ENCODE results near the gene OR5H6.
"Not testable (repeated sequence)": the region's sequence is repeated elsewhere in the genome, so short reads cannot be mapped to it uniquely, and the experiment has no call there.

The OR5H6 gene

DNA sequence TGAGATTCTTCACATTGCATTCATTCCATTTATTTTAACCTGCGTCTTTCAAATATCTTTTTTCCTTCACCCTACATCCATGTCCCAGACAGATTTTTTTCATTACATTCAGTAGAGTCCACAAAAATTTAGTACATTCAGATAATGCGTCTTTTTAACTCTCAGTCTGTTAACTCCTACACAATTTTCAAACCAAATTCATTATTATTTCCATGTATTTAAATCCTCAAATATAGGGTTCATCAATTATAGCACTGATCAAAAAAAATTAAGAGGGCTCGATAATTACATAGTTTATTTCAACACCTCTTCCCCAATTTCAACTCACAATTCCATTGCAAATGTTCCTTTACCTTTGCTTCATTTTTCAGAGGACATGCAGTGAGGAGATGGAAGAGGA lies at the start of gene OR5H6:
OR5H6 (plus strand) TSS at position 301 of the 400 bp plus-strand sequence; CDS start at position 390, 89 bp downstream.
- FAIRE-seq (no peak), DNase-seq (ENCODE audit: insufficient read length, low spot score) (no peak)
- TF ChIP-seq POLR2A (IDR thresholded peaks at IDR 0.05; ENCODE audit: low read depth, low read length) = no peak

DNA sequence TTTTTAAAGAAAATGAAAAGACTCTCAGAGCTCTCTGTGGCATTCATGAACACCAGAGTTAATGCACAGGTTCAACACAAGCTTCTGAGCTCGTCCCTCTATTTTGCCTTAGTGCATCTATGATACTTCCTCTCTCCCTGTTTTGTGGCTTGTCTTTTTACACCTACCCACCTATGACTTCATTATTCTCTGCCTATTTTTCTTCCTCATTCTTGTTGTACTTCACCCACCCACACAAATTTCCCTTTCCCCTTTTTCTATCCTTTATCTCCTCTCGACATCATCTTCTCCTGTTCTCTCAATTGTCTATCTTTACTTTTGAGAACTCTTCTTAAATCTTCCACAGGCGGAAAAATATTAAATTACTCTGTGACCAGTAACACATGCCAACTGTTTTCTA lies 49.0 kb upstream of the OR5H6 start:
- FAIRE-seq (no peak), DNase-seq (ENCODE audit: insufficient read length, low spot score) (no peak)
- no peak for TF ChIP-seq POLR2A (IDR thresholded peaks at IDR 0.05; ENCODE audit: low read depth, low read length)

DNA sequence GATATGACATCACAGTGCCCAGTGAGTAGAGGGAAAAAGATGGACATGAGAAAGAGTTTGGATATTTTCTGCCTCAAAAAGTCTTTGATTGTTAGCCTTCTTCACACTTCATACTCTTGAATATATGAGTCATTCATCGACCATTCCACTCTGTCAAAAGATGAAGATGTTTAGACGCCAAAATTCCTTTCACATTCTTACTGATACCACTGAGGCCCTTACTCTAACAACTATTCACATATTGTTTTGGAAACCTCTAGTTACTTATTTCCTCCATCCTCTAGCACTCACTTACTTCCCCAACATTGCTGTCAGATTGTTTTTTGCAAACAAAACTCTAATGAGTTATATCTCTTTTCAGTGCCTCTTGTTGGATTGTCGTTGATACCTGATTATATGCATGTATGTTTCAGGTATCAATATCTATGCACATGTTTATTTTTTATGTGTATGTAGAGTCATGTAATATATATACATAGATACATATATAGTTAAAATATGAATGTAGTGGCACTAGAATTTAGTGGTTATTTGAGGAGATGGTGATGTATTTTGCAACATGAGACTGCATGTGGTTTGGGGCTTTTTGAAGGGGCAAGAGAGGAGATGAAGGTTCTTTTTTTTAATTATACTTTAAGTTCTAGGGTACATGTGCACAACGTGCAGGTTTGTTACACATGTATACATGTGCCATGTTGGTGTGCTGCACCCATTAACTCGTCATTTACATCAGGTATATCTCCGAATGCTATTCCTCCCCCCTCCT lies 40.0 kb upstream of the OR5H6 start:
- FAIRE-seq (no peak), DNase-seq (ENCODE audit: insufficient read length, low spot score) (no peak)

DNA sequence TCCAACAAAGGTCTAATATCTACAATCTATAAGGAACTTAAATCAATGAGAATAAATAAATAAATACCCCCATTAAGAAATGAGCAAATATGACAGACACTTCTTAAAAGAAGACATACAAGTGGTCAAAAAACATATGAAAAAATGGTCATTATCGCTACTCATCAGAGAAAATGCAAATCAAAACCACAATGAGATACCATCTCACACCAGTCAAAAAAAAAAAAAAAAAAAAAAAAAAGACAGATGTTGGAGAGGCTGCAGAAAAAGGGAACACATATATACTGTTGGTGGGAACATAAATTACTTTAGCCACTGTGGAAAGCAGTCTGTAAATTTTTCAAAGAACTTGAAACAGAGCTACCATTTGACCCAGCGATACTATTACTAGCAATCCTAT lies 31.6 kb upstream of the OR5H6 start:
- no peak for TF ChIP-seq POLR2A (IDR thresholded peaks at IDR 0.05; ENCODE audit: low read depth, low read length)
- FAIRE-seq = no peak
- DNase-seq (ENCODE audit: insufficient read length, low spot score) = no peak

More for the DNA sequence above, 40.0 kb upstream of the OR5H6 start:
- no peak for TF ChIP-seq POLR2A (IDR thresholded peaks at IDR 0.05; ENCODE audit: low read depth, low read length)

DNA sequence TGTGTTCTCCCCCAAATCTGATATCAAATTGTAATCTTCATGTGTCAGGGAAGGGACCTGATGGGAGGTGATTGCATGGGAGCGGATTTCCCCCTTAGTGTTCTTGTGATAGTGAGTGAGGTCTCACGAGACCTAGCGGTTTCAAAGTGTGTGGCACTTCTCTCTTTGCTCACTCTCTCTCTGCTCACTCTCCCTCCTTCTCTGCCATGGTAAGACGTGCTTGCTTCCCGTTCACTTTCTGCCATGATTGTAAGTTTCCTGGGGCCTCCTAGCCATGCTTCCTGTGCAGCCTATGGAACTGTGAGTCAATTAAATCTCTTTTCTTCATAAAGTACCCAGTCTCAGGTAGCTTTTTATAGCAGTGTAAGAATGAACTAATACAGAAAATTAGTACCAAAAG lies 30.6 kb upstream of the OR5H6 start:
- no peak for TF ChIP-seq POLR2A (IDR thresholded peaks at IDR 0.05; ENCODE audit: low read depth, low read length)
- FAIRE-seq = no peak
- no peak for DNase-seq (ENCODE audit: insufficient read length, low spot score)

DNA sequence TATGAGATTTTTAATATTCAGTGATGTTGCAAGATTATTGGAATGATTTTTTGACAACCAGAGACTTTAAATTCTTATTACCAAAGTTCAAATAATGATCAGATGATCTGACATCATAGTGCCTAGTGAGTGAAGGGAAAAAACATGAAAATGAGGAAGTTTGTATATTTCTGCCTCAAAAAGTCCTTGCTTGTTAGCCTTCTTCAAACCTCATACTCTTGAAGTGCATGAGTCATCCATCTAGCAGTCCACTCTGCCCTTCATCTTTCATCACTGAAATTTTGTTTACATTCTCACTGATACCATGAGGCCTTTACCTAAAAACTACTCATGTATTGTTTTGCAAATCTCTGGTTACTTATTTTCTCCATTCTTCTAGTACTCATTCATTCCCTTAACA lies 23.9 kb upstream of the OR5H6 start:
- no peak for FAIRE-seq
- TF ChIP-seq POLR2A (IDR thresholded peaks at IDR 0.05; ENCODE audit: low read depth, low read length) = no peak

DNA sequence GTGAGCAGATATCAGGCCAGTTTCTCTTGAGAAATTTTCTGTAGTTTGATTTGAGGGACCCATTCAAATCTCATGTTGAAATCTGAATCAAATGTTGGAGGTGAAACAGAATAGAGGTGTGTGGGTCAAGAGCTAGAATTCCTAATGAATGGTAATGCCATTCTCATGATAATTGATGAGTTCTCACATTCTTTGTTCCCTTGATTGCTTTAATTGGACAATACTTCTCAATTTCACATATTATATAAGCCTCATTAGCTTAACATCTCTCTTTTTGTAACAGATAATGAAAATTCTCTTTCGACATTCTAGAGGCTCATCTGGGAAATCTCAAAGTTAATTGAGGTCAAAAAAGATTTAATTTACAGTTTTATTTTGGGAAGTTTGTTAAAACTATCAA lies 21.9 kb upstream of the OR5H6 start:
- no peak for TF ChIP-seq POLR2A (IDR thresholded peaks at IDR 0.05; ENCODE audit: low read depth, low read length)
- FAIRE-seq (no peak), DNase-seq (ENCODE audit: insufficient read length, low spot score) (no peak)

More for the DNA sequence above, 23.9 kb upstream of the OR5H6 start:
- no peak for DNase-seq (ENCODE audit: insufficient read length, low spot score)

DNA sequence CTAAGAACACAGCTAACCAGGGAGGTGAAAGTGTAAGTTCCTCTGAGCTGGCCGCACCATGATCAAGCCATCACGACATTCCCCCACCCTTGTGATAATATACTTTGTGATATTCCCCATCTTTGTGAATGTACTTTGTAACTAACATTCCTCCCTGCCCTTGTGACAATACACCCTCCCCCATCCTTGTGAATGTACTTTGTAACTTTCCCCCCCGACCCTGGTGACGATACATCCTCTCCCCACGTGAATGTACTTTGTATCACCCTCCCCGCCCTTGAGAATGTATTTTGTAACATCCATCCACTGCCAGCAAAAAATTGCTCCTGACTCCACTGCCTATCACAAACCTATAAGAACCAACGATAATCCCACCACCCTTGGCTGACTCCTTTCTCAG lies 20.2 kb upstream of the OR5H6 start:
- DNase-seq (ENCODE audit: insufficient read length, low spot score) (no peak), FAIRE-seq (no peak)
- no peak for TF ChIP-seq POLR2A (IDR thresholded peaks at IDR 0.05; ENCODE audit: low read depth, low read length)

DNA sequence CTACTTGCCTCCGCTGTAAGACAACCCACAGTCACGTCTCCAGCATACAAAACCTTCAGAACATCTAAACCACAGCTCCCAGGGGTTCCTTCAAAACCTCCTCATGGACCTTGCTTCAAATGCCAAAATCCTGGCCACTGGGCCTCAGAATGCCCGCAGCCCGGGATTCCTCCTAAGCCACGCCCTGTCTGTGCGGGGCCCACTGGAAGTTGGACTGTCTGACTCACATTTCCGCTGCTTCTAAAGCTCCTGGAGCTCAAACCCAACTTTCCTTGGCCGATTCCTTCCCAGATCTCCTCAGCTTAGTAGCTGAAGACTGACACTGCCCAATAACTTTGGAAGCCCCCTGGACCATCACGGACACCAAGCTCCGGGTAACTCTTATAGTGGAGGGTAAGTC lies 17.9 kb upstream of the OR5H6 start:
- no peak for TF ChIP-seq POLR2A (IDR thresholded peaks at IDR 0.05; ENCODE audit: low read depth, low read length)
- DNase-seq (ENCODE audit: insufficient read length, low spot score) (no peak), FAIRE-seq (no peak)

DNA sequence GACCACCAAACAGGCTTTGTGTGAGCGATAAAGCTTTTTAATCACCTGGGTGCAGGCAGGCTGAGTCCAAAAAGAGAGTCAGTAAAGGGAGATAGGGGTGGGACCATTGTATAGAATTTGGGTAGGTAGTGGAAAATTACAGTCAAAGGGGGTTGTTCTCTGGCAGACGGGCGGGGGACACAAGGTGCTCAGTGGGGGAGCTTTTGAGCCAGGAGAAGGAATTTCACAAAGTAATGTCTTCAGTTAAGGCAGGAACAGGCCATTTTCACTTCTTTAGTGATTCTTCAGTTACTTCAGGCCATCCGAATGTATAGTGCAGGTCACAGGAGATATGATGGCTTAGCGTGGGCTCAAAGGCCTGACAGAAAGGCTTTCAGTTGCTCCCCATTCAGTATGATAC lies 8.0 kb upstream of the OR5H6 start:
- not testable (repeated sequence) for FAIRE-seq; DNase-seq (ENCODE audit: insufficient read length, low spot score)

DNA sequence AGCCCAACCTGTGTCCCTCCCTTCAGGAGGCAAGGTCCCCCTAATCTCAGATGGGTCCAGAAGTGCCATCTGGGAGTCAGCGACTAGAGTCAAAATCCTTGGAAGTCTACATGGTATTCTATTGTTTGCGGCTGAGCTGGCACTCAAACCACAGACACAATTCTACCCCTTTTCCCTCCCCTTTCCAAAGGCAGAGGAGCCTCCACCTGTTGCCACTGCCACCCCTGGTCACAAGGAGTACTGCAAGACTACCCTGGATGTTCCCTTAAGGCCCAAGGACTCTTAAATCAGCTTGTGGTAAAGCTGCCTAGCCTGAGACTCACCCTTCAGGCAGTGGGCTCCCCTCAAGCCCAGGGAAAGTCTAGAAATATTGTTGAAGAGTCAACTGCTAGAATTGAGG lies 4.3 kb upstream of the OR5H6 start:
- no peak for TF ChIP-seq POLR2A (IDR thresholded peaks at IDR 0.05; ENCODE audit: low read depth, low read length)
- FAIRE-seq (no peak), DNase-seq (ENCODE audit: insufficient read length, low spot score) (no peak)

DNA sequence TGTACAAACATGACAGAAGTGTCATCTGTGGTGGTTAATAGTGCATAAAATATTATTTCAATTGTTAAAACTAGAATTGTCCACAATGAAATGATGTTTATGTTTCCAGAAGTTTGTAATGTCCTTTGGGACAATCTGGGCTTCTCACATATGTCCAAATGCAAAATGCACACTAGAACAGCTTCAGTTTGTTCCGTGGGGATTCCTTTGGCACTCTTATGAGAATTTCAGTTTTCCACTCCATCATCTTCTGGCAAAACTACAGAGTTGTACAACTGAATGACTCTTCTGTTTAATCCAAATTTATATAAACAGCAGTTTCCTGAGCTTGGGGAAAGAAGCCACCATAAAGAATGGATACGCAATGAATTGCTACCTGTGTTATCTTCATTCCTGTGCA lies 2.0 kb upstream of the OR5H6 start:
- no peak for TF ChIP-seq POLR2A (IDR thresholded peaks at IDR 0.05; ENCODE audit: low read depth, low read length)
- FAIRE-seq (no peak), DNase-seq (ENCODE audit: insufficient read length, low spot score) (no peak)

DNA sequence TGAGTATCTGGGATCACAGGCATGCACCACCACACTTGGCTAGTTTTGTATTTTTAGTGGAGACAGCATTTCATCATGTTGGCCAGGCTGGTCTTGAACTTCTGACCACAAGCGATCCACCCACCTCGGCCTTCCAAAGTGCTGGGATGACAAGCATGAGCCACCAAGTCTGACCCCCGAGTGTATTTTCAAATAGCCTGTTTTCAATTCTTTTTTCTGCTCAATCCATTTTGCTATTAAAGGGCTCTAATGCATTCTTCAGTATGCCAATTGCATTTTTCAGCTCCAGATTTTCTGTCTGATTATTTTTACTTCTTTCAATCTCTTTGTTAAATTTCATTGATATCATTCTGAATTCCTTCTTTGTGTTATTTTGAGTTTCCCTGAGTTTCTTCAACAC lies 5.8 kb downstream of the OR5H6 start:
- no peak for FAIRE-seq
- no peak for TF ChIP-seq POLR2A (IDR thresholded peaks at IDR 0.05; ENCODE audit: low read depth, low read length)
- no peak for DNase-seq (ENCODE audit: insufficient read length, low spot score)

DNA sequence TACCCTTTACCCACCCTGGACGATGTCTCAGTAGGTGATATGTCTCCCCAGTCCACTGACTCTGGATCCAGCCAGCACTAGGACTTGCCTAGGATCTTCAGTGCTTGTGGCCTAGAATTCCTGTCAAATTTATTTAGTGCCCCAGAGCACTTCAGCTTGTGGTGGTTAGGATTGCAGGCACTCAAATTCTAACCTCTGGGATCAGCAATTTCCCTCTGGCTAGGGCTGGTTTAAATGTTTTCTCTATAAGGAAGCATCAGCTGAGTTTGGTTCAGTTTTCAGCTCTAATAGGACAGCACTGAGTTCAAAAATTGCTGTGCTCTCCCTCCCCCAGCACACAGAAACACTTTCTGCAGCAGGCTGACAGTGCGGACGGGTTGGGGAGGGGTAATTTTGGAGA lies 8.1 kb downstream of the OR5H6 start:
- no peak for FAIRE-seq
- TF ChIP-seq POLR2A (IDR thresholded peaks at IDR 0.05; ENCODE audit: low read depth, low read length) = no peak
- no peak for DNase-seq (ENCODE audit: insufficient read length, low spot score)

DNA sequence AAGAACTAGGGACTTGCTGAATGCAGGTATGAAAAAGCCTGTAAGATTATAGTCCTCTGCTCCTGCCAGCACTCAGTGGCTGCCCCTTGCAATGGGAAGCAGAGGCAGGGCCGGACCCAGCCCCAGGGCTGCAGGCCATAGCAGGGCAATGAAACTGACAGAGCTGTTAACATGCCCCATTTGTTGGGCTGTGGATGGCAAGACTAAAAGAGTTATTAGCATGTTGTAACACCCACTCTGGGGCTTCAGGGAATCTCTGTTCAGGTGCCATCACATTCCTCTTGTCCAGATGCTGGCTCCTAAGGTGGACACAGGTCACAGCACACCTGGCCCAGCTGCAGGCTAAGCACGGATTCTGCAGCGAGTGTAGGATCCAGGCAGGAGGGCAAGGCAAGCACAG lies 10.9 kb downstream of the OR5H6 start:
- no peak for FAIRE-seq
- no peak for DNase-seq (ENCODE audit: insufficient read length, low spot score)
- no peak for TF ChIP-seq POLR2A (IDR thresholded peaks at IDR 0.05; ENCODE audit: low read depth, low read length)

DNA sequence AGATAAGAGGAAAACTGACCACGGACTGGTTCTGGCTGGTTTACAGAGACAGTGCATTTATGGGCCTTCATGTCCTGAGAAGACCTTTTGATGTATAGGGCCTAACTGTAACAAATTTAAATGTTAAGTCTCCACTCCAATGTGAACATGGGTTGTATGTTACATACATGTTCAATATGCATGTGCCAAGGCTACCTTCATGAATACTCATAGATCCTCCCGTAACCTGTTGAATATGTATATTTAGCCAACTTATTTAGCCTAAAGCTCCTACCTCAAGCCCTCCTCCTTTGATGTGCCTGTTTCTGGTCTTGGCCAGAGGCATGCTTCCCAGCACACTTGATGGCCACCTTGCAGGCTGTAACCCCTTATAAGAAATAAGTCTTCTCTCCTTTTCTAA lies 18.2 kb downstream of the OR5H6 start, which contains the start of gene OR5H2:
OR5H2 (plus strand) TSS at position 301 of the 400 bp plus-strand sequence. CDS start 398 bp downstream, outside the sequence.
- no peak for TF ChIP-seq POLR2A (IDR thresholded peaks at IDR 0.05; ENCODE audit: low read depth, low read length)
- no peak for DNase-seq (ENCODE audit: insufficient read length, low spot score)
- no peak for FAIRE-seq
